CD4-positive, alpha-beta T cell treated with Interleukin-15 for 1 hour (primary cell): Measurements from ENCODE around the gene DOLK.

Experiments
- DNase-seq: peaks from one replicate; pipeline ENCODE4 v3.0.0-alpha.2; 2020

The DOLK gene

DNA sequence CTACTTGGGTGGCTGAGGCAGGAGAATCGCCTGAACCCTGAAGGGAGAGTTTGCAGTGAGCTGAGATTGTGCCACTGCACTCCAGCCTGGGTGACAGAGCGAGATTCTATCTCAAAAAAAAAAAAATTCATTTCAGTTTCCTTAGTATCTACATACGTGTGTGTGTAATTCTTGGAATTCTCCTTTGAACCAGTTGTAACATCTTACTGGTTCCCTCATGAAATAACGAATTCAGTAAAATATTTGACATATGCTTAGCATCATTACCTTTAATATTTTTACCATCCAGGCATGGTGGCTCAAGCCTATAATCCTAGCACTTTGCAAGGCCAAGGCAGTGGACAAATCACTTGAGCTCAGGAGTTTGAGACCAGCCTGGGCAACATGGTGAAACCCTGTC lies 17.8 kb downstream of the DOLK start:
- no peak for DNase-seq

DNA sequence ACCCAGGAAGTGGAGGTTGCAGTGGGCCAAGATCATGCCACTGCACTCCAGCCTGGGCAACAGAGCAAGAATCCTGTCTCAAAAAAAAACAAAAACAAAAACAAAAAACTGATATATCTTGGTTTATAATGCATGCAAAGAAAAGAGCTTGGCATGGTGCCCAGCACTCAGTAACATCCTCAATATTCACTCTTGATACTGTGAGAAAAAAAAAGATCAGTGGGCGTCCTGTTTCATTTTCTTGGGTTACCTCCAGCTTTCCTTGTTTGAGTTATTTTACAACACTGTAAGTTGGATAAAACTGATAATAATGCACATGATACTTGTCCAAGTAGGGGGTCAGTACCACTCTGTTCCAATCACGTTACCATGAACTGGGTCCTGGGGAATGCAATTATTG lies 18.8 kb downstream of the DOLK start:
- DNase-seq: no peak

DNA sequence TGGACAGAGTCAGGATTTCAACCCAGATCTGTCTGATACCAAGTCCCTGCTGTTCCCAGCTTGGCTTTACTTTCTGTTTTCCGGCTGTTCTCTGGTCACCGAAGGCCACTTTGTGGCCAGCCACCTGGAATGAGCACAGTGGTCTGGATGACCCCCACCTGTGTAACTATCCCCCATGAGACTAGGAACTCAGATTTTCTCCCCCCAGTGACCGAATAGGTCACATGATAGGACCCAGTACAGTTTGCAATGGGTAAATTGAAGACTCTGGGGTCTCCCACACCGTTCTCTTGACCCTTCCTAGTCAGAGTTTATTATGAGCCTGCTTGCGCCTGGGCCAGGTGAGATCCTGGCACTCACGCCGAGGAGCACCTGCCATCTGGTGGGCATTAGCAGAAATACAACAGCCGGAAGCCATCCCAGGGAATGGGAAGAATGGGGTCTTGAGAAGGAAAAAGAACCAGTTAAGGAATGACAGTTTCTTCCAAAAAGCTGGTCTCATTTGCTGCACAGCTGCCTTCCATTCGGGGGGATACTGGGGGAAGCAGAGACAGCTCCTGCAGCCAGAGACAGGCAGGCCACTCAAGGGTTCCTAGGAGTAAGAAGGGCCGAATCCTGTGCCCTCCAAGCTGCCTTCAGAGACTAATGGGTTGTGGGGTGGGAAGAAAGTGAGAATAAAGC lies 19.5 kb downstream of the DOLK start:
- DNase-seq: peak; percentile 46

GRCh38 chr9:128923493-128923883 lies 23.9 kb downstream of the DOLK start:
- no peak for DNase-seq

DNA sequence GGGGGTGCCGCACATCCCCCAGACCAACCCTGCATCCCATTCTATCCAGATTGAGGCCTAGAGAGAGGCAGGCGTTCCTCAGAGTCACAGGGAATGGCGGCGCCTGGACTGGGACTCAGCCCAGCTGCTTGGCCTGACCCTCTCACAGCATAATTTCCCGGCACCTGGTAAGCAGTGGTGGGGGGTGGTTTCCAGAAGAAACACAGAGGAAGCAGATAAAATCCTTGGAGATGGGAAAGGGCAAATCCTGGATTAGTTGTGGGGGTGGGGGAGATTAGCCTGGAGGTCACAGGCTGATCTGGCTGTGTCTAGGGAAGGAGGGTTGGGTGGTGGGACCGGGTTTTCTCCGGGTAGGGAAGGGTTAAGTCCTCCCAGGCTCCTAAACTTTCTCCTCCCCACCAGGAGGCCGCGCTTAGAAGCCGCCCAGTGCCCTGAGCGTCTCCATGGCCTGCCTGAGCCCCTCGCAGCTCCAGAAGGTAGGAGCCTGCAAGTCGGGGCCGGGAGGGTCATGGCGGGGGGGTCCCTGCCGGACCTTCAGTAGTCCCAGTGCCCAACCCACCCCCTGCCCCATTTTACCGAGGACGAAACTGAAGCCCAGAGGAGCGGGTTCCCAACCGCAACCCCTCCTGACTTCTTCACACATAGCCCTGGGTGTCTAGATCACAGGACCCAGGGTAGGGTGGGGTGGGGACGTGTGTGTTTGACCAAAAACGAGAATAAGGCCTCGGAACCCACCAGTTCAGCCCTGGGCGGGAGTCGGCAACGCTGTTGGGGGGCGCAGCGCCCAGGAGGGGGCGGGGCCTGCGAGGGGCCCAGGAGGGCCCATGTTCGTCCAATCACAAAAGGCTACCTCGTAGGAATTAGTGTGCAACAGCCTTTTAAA lies 25.3 kb downstream of the DOLK start:
- DNase-seq: no peak

DNA sequence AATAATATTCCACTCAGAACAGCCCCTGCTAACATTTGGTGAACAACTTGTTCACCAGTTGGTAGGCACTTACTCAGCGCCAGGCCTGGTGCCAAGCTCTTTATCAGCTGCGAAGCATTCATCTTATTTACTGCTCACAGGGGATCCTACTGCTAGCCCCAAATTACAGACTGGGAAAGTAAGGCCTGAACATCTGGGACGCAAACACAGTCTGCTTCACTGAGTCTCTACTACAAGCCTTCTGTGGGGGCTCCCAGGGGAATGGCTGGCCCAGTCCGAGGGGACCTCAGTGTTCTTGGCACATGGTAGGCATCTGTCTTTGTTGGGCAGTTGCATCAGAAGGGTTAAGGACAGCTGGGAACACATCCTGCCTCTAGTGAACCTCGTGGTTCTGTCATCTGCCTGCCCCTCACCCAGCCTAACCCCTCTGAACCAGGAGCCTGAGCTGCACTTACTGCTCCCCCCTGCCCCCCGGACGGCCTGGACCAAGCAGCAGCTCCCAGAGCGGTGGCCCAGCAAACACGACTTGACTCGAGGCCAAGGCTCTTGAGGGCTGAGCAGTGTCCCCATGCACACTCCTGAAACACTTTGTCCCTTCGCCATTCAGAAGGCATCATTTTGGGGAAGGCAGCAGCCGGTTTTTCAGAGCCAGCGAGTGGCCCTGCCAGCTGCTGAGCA lies 26.9 kb downstream of the DOLK start, which contains the start of gene PHYHD1:
PHYHD1 (plus strand) TSS at position 602 of the 678 bp plus-strand sequence. CDS start 1,342 bp downstream, outside the sequence.
- DNase-seq: no peak

DNA sequence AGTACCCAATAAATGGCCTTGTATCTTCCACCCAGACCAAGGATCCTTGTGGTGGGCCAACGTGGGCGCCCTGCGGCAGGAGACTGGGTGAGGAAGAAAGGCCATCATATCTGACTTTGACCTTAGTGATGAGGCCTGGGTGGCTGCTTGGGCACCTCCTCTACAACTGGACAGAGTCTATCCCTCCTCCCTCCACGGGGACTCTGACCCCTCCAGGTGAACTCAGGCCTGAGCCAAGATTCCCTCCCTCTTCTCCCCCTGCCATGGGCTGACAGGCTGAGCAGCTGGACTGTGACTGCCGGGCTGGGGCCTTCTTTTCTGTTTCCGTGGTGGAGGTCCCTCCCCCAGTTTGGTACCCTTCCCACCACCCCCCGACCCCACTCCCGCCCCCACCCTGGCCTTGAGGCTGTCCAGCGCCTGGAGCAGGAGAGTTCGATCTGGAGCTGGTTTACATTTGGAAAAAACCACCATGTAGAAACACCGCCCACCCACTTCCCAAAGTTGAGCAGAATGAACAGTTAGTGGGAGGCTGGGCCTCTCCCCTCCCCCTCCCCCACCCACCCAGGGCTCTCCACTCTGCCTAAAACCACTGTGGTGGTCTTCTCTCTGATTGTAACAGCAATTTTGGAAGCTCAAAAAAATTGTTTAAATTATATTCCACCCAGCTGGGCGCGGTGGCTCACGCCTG lies 27.9 kb downstream of the DOLK start:
- DNase-seq: no peak

GRCh38 chr9:128918921-128919320 lies 28.5 kb downstream of the DOLK start:
- DNase-seq: no peak

- DNase-seq: no peak
Observed at GRCh38 chr9:128917151-128917849, 30.1 kb downstream of the DOLK start.

GRCh38 chr9:128916745-128917144 lies 30.7 kb downstream of the DOLK start:
- no peak for DNase-seq

DNA sequence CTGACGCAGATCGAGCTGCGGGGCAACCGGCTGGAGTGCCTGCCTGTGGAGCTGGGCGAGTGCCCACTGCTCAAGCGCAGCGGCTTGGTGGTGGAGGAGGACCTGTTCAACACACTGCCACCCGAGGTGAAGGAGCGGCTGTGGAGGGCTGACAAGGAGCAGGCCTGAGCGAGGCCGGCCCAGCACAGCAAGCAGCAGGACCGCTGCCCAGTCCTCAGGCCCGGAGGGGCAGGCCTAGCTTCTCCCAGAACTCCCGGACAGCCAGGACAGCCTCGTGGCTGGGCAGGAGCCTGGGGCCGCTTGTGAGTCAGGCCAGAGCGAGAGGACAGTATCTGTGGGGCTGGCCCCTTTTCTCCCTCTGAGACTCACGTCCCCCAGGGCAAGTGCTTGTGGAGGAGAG lies 31.2 kb downstream of the DOLK start:
- DNase-seq: no peak

- no peak for DNase-seq
Observed at GRCh38 chr9:128913995-128914772, 33.2 kb downstream of the DOLK start.

GRCh38 chr9:128913048-128913900 lies 34.1 kb downstream of the DOLK start:
- DNase-seq: no peak

GRCh38 chr9:128912270-128912853 lies 35.0 kb downstream of the DOLK start:
- no peak for DNase-seq

GRCh38 chr9:128911529-128912035 lies 35.8 kb downstream of the DOLK start:
- no peak for DNase-seq

- no peak for DNase-seq
Observed at GRCh38 chr9:128910906-128911305, 36.5 kb downstream of the DOLK start.

DNA sequence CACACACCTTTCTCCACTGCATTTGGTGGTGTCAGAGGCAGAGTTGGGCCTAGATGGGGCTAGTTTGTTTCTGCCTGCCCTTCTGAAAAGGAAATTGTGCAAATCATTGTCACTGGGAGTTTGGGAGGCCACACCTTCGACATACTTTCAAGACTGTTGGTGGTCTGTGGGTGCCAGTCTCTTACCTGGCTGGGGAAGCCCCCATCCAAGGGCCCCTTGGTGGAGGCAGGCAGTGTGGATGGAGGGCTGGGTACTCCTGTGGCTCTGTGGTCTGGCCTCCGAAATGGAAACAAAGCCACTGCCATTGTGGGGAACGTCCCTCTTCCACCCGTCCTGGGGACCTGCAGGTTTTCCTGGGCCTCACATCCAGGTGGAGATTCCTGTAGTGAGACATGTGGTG lies 37.5 kb downstream of the DOLK start:
- DNase-seq: no peak

- no peak for DNase-seq
Observed at GRCh38 chr9:128908372-128908771, 39.0 kb downstream of the DOLK start.

GRCh38 chr9:128906741-128907140 lies 40.7 kb downstream of the DOLK start:
- DNase-seq: no peak

DNA sequence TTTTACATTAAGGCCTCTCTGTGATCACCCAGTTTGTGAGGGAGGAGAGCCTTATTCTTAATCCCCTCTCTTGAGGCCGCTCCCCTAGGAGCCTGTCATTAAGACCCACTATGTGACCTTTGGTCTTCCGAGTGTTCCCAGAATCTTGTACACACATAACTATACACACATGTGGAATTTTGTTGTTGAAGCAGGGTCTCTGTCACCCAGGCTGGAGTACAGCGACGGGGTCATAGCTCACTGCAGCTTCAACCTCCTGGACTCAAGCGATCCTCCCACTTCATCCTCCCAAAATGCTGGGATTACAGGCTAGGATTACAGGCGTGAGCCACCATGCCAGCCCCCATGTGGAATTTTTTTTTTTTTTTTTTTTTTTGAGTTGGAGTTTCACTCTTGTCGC lies 41.4 kb downstream of the DOLK start:
- no peak for DNase-seq
